ENCODE data around the gene SPPL3.
"Not testable (repeated sequence)": the region's sequence is repeated elsewhere in the genome, so short reads cannot be mapped to it uniquely, and the experiment has no call there.

Gene SPPL3

DNA sequence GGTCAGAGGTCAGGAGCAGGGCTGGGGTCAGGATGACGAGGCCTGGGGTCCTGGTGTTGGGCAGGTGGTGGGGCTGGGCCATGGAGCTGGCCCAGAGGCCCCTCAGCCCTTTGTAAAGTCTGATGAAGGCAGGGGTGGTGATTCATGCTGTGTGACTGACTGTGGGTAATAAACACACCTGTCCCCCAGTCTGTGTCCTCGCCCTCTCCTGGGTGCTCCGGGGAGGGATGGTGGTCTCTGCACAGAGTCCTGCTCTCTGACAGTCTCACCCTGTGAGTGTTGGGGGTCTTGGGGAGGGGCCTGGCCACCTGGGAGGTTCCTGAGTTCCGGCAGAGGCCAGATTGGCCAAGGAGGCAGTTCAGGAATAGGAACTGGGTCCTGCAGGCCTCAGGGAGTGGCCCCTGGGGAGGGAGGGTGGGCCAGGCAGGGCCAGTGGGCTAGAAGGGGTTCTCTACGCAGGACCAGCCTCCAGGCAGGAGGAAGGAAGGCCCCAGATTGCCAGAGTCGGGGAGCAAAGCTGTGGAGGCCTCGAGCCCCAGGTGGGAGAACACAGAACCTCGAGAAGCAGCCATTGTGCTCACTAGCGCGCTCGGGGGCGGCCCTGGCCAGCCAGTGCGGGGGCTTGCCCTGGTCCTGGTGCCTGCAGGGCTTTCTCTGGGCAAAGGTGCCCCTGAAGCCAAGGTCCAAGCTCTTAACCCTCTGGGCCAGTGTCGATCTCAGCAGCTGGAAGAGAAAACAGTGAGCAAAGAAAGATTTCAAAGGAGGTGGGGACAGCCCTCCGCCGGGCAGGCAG is 164.1 kb downstream of the SPPL3 start:
- DNase-seq, result no peak

DNA sequence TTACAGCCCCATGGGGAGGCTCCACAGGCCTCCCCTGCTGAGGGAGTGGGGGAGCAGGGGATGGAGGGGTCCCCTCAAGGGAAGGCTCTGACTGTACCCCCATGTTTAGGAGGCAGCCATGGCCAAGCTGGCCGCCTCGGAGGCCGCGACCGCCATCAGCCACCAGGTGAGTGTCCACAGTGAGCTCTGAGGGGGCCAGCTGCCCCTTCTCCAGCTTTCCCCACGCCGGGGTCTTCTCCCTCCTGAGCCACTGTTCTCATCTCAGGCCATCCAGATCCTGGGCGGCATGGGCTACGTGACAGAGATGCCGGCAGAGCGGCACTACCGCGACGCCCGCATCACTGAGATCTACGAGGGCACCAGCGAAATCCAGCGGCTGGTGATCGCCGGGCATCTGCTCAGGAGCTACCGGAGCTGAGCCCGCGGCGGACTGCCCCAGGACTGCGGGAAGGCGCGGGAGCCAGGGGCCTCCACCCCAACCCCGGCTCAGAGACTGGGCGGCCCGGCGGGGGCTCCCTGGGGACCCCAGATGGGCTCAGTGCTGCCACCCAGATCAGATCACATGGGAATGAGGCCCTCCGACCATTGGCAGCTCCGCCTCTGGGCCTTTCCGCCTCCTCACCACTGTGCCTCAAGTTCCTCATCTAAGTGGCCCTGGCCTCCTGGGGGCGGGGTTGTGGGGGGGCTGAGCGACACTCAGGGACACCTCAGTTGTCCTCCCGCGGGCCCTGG is 165.0 kb downstream of the SPPL3 start:
- no peak for DNase-seq

DNA sequence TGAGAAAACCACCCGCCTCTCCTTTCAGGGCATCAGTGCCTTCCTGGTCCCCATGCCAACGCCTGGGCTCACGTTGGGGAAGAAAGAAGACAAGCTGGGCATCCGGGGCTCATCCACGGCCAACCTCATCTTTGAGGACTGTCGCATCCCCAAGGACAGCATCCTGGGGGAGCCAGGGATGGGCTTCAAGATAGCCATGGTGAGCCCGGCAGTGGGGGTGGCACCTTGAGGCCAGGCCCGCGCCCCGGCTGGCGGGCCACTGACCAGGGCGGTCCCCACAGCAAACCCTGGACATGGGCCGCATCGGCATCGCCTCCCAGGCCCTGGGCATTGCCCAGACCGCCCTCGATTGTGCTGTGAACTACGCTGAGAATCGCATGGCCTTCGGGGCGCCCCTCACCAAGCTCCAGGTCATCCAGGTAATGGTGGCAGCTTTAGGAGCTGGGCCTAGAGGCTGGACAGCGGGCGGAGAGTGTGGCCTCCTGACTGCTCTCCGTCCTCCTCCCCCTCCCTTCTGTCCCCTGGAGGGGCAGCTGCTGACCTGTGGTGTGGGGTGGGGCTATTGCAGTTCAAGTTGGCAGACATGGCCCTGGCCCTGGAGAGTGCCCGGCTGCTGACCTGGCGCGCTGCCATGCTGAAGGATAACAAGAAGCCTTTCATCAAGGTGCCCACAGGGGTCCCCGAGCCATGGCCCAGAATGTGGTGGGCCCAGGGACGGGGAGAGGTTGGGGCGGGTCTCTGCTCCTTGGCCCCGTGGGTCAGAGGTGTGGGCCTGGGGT is 165.7 kb downstream of the SPPL3 start:
- DNase-seq, result no peak

DNA sequence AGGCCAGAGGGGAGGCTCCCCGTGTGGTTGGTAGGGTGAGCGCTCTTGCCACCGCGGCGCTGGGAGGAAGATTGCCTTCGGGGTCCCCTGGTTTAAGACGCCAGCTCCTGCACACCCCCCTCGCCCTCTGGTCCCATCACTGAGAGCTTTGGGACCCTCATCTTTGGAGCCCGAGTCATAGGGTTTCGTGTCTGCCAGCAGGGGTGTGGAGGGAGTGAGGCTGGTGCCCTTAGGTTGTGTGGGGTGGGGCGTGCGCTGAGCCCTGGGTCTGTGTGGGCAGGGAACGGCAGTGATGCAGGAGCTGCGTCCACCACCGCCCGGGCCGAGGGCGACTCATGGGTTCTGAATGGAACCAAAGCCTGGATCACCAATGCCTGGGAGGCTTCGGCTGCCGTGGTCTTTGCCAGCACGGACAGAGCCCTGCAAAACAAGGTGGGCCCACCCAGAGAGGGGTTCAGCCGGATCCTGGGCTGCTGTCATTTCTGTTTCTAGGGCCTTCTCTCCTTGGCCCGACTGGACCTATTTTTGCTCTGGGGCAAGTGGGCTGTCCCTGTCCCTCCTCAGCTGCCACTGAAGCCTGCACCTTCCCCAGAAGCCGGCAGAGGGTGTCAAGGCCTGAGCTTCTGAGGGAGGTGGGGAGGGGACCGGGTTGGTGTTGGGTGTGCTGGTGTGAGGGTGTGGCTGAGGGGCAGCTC is 166.5 kb downstream of the SPPL3 start:
- no peak for DNase-seq

DNA sequence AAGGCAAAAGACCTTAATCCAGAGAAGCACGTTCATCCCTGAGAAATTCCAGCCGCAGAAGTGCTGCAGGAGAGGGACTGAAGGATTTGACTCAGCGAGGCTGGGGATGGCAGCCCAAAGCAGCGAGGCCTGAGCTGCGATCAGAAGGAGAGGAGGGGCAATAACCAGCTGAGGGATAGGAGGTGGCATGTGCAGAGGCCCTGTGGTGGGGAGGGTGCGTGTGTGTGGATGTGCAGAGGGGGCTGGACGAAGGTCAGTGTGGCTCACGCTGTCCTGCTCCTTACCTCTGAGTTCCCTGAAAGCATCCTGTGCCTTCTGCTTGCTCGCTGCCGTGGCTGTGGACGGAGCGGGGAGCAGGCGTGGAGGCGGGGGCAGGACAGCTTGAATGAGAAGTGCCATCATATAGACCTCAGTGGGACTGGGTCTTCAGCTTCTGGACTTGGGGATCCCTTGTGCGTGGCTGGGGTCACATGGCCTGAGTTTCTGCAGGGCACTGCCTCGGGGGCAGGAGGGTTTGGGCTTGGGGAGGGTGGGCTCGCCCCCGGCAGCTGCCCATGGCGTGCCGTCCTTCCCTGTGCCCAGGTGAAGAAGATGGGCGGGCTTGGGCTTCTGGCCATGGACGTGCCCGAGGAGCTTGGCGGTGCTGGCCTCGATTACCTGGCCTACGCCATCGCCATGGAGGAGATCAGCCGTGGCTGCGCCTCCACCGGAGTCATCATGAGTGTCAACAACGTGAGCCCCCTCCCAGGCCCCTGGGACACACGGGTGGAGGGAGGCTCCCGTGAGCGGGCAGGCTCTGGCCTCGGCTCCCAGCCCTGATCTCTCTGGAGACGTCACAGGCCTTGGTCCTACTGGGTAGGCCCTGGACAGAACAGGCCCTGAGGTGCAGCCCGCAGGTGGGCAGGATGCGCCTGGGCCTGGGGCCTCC is 167.5 kb downstream of the SPPL3 start:
- DNase-seq, result no peak

DNA sequence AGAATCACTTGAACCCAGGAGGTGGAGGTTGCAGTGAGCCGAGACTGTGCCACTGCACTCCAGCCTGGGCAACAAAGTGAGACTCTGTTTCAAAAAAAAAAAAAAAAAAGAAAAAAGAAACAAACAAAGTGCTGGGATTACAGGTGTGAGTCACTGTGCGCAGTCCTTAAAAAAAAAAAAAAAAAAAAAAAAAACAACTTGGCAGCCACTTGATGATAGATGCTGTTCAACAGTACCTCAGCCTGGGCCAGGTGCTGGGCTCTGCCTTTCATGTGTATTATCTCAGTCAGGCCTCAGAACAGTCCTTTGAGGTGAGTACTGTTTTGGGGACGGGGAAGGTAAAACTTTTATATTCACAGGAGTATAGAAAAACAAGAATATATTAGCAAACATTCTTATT is 169.0 kb downstream of the SPPL3 start:
- no peak for DNase-seq

DNA sequence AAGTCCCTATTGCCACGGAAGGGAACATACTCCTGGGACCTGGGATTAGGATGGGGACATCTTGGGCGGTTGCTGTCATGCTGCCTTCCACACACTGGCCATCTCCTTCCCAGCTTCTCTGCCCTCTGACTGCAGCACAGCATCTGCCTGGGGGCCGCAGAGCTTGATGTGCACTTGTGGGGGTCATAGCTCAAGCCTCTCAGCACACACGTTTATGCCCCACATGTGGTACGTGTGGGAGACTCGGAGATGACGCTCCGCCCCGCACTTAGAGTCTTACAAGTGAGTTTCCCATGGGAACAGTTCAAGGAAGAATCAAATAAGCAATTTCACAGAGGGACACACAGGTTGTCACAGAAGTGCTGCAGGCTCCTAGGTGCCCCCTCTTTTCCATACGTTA is 169.9 kb downstream of the SPPL3 start:
- DNase-seq, result no peak

DNA sequence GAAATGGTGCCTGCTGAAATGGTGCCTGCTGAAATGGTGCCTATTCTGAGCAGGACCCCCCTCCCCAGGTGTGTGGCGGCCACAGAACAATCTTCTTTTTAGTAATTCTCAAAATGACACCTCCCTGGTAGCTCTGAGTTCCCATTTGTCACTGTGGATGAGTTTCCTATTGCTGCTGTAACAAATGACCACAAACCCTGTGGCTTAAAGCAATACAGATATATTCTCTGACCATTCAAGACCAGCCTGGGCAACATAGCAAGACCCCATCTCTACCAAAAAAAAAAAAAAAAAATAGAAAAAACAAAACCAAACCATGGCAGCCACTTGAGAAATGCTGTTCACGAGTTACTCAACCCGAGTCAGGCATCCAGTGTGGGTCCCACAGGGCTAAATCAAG is 170.6 kb downstream of the SPPL3 start:
- DNase-seq, result no peak

DNA sequence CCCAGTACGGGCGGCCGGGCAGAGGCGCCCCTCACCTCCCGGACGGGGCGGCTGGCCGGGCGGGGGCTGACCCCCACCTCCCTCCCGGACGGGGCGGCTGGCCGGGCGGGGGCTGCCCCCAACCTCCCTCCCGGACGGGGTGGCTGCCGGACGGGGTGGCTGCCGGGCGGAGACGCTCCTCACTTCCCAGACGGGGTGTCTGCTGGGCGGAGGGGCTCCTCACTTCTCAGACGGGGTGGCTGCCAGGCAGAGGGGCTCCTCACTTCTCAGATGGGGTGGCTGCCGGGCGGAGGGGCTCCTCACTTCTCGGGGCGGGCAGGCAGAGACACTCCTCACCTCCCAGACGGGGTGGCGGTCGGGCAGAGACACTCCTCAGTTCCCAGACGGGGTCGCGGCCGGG is 172.0 kb downstream of the SPPL3 start:
- not testable (repeated sequence) for DNase-seq

DNA sequence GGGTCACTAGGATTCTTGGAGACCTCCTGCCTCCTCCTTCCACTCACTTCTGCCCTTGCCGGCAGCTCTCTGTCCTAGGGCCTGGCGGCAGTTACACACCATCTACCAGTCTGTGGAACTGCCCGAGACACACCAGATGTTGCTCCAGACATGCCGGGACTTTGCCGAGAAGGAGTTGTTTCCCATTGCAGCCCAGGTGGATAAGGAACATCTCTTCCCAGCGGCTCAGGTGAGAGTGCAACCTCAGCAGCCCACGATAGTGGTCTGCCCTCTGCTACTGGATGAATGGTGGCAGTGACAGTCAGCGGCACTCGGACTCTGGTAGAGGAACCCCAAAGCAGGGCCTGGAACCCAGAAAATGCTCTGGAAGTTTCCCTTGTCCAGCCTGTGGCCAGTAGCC is 177.2 kb downstream of the SPPL3 start:
- DNase-seq, result no peak

DNA sequence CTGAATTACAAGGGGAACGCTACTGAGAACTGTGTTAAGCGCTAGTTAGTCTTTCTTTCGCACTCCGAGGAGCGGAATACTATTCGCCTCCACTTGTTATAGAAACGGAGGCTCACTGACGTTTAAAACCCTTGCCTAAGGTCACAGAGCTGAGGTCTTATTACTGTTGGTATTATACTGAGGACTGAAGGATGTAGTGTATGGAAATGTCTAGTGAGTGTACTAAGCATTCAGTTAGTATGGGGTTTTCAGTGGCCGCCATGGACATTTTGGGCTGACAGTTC is 177.7 kb downstream of the SPPL3 start:
- DNase-seq, result no peak

DNA sequence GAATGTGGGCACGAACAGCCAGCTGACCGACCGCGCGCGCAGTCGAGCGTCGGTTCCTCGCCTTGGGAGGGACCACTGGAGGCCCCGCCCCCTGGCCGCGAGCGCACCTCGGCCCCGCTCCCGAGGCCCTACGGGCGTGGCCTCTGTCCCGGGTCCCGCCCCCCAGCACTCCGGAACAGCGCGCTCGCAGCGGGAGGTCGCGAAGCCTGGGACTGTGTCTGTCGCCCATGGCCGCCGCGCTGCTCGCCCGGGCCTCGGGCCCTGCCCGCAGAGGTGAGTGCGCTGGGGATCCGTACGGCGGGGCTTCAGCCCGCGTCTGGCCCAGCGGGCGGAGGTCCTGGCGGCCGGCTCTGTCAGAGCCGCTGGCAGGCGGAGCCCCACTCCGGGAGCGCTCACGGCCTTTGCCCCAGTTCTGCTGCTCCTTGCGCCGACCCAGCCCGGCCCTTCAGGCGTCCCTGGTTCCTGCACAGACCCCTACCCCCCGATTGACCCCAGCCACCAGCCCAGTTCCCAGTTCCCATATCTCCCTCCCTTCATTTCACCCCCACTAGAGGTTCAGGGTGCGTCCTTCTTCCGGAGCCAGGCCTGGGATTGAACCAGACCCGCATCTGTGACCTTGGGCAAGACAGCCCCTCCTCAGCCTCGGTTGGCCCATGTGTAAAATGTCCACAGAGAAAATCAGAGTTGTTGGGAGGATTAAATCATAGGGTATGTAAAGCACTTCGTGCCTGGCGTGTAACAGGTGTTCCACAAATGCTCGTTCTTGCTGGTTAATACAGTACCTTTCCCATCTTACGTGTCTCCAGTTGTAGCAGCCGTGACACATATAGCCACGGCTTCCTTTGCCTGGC is 178.3 kb downstream of the SPPL3 start, which contains the start of gene ACADS:
Gene ACADS, plus strand, starts transcription at position 168 of the 851 bp plus-strand sequence. Its CDS starts 60 bp downstream, at position 228.
- DNase-seq, result peak; percentile 36

DNA sequence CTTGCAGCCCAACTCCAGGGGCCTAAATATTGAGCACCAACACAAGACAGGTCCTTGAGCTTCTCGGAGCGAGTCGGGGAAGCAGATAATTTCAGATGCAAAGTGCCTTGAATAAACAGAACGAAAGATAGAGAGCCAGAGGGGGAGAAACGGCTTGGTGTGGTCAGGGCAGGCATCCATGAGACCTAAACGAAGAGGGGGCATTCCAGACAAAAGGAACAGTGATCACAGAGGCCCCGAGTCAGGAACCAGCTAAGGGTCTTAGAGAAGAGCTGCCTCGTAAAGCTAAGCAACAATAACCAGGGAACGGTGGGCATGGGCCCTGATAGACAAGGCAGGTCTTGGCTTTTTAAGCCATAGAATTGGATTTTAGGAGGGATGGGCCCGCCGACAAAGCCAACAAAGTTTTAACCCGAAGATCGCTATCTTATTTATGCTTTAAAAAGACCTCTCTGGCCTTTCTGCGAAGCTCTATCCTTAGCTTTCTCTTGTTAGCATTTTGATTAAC is 179.0 kb downstream of the SPPL3 start:
- no peak for DNase-seq

DNA sequence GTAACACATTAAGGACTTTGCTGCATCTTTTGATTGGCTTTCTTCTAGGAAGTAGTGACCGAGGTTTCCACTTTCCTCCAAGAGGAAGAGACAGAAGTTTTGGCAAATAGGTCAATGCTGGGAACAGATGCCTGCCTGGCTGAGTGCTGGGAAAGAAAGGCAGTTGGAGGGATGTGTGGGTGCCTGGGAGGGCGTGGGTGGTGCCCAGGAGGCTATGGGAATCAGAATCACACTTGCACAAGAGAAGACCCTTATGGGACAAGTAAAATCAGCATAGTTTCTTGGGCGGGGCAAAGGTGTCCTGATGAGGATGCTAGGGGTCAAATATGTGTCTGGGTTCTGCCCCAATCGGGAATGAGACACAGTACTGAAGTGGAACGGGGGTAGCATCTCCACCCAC is 179.4 kb downstream of the SPPL3 start:
- DNase-seq, result no peak

DNA sequence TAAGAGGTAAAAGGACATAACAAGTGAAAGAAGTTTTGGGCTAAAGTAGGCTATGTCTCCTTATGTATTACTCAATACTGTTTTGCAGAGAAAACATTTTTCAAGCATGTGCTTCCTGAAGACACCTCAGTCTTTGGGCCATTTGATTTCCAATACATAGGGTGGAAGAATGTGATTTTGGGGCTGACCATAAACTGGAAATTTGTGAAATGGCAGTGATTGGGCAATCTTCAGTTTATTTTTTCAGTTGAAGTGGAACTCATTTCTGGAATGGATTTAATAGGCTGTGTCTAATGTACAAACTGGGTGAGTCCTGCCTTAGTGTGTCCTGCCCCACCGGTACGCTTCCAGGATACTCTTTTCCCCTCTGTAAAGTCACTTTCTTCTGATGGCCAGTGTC is 181.4 kb downstream of the SPPL3 start:
- DNase-seq, result no peak

DNA sequence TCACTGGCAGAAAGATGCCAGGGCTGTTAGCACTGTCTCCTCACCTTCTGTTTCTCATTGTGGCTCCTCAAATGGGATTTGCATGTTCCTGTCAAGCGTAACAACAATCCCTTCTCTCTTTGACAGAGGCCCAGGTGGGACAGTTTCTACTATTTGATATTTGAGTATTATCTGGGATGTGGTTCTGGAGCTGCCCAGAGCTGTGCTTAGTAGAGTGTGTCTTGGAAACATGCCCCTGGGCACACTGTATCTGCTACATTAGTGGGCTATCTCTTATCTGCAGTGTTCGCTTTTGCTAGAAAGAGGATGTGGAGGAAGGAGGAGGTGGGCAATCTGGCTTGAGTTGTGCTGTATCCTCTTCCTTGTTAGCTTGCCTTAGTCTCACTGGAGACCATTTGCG is 182.3 kb downstream of the SPPL3 start:
- no peak for DNase-seq

DNA sequence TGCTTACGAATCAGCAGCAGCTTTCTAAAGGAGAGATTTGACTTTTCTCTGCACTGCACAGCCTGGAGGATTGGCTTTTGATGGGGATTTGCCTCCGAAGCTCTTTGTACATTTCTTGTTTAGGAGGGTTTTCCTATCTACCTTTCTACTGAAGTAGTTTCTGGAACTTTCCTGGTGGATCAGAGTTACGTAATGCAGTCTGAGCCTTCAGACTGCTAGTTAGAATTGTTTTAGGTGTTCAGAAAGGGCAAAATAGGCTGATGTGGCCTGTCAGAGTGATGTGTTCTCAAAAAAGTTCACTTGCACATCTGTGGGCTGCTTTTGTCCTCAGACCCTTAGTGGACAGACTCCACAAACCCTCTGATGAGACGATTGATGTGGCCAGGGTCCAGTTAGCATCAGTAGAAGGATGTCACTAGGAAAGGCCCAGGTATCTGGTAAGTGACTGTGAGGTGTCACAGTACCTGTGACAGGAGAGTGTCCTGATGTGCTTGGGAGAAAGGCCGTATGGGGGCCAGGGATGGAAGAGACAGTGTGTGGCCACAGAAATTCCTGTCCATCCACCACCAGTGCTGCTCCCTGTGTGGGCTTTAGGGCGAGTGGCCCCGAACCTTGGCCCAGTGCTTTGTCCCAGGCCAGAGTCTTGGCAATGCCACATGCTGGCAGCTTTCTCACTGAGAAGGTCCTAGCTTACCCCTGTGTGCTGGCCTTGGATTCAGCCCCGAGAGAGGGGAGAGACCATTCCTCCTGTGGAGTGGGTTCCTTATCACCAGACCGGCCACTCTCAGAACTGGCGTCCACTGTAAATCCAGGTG is 183.0 kb downstream of the SPPL3 start:
- DNase-seq, result no peak

DNA sequence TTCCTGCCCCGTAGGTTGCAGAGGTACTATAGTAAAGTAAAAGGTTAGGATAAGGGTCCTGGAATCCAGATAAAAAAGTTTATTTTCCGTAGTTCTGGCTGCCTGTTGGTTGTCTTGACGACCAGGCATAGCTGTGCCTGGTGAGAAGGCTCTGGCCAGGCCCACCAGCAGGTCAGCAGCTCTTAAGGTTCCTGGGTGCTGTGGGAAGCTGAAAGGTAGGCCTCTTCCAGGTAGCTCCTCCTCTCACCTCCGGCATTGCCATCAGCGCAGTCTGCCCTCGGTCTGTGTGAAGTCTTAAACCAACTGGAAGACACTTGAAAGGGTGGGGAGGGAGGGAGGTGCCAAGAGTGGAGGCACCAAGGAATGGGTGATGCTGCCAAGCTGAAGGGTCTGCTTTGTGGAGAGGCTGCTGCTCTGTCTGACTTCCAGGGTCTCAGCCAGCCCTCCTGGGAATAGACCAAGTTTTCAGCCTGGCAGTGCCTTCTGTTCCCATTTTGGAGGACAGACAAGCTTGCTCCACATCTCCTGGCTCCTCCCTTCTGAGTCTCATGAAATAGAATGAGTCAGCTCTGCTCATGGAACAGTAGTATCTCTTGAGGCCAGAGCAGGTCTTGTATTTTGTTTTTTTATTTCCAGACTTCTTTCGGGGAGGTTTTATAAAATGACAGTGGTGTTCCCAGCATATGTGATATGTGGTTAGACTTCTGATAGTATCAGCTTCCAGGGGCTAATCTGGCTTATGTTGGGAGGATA is 183.7 kb downstream of the SPPL3 start:
- DNase-seq, result no peak

Data from NCI-H524 treated with DMSO at 0.1 percent for 48 hours (cell line).